ENCODE data around the gene NRG3. TPM values are rescaled to one million over a fixed set of nuclear protein-coding genes. Genes with fewer than 3 reads are reported as not detected.

Gene NRG3
- total RNA-seq, 1 donor from 2014 or later, result not detected

- no peak for FAIRE-seq
- Histone ChIP-seq H3K36me3 (ENCODE audit: control insufficient read depth, insufficient read depth, low read length) (no peaks in the 10 kb centered on the region), H3K27me3 (ENCODE audit: control insufficient read depth, insufficient read depth, low read length) (no peaks in the 10 kb centered on the region)
Observed at GRCh38 chr10:82294874-82295378, 419.9 kb downstream of the NRG3 start.

DNA sequence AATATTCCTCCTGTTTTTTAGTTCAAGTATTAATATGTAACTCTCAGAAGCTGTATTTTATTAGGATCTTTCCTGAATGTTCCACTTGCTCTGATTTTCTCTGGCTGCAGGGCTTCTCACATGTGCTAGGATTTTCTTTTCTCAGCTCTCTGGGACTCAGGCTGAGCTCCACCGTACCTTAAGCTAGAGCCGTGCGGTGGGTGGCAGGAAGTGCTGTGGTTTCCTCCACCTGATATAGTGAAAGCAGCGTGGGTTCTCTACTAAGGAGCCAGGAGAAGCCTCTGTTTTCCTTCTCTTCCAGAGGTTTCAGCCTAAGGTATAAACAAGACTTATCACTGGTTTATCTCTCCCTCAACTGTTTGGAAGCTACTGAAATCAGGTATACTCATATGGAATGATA is 433.6 kb downstream of the NRG3 start:
- TF ChIP-seq, protein P1, sequence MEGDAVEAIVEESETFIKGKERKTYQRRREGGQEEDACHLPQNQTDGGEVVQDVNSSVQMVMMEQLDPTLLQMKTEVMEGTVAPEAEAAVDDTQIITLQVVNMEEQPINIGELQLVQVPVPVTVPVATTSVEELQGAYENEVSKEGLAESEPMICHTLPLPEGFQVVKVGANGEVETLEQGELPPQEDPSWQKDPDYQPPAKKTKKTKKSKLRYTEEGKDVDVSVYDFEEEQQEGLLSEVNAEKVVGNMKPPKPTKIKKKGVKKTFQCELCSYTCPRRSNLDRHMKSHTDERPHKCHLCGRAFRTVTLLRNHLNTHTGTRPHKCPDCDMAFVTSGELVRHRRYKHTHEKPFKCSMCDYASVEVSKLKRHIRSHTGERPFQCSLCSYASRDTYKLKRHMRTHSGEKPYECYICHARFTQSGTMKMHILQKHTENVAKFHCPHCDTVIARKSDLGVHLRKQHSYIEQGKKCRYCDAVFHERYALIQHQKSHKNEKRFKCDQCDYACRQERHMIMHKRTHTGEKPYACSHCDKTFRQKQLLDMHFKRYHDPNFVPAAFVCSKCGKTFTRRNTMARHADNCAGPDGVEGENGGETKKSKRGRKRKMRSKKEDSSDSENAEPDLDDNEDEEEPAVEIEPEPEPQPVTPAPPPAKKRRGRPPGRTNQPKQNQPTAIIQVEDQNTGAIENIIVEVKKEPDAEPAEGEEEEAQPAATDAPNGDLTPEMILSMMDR (IDR thresholded peaks at IDR 0.05; ENCODE audit: insufficient read depth, low read length, severe bottlenecking), result no peak
- FAIRE-seq, result no peak
- no peak for DNase-seq (ENCODE audit: low read depth)
- Histone ChIP-seq H3K27me3 (ENCODE audit: control insufficient read depth, insufficient read depth, low read length) (no peaks in the 10 kb centered on the region), H3K4me3 (ENCODE audit: low read depth, low read length) (no peak overlapping the region), H3K36me3 (ENCODE audit: control insufficient read depth, insufficient read depth, low read length) (no peaks in the 10 kb centered on the region)

More at GRCh38 chr10:82294874-82295378, 419.9 kb downstream of the NRG3 start:
- no peak overlapping the region for H3K4me3 ChIP-seq (ENCODE audit: low read depth, low read length)
- no peak for DNase-seq (ENCODE audit: low read depth)
- TF ChIP-seq, protein P1 (IDR thresholded peaks at IDR 0.05; ENCODE audit: insufficient read depth, low read length, severe bottlenecking), result no peak

- H3K27me3 ChIP-seq (ENCODE audit: control insufficient read depth, insufficient read depth, low read length), result no peaks in the 10 kb centered on the region
- DNase-seq (ENCODE audit: low read depth), result no peak
- TF ChIP-seq, protein P1 (IDR thresholded peaks at IDR 0.05; ENCODE audit: insufficient read depth, low read length, severe bottlenecking), result no peak
- no peak overlapping the region for H3K4me3 ChIP-seq (ENCODE audit: low read depth, low read length)
- H3K36me3 ChIP-seq (ENCODE audit: control insufficient read depth, insufficient read depth, low read length), result no peaks in the 10 kb centered on the region
- FAIRE-seq, result no peak
Observed at GRCh38 chr10:82310839-82311238, 435.8 kb downstream of the NRG3 start.

- Histone ChIP-seq H3K4me3 (ENCODE audit: low read depth, low read length) (no peak overlapping the region), H3K36me3 (ENCODE audit: control insufficient read depth, insufficient read depth, low read length) (no peaks in the 10 kb centered on the region), H3K27me3 (ENCODE audit: control insufficient read depth, insufficient read depth, low read length) (no peaks in the 10 kb centered on the region)
- TF ChIP-seq, protein P1 (IDR thresholded peaks at IDR 0.05; ENCODE audit: insufficient read depth, low read length, severe bottlenecking), result no peak
- DNase-seq (ENCODE audit: low read depth) (no peak), FAIRE-seq (no peak)
Observed at GRCh38 chr10:82313401-82313800, 438.4 kb downstream of the NRG3 start.

DNA sequence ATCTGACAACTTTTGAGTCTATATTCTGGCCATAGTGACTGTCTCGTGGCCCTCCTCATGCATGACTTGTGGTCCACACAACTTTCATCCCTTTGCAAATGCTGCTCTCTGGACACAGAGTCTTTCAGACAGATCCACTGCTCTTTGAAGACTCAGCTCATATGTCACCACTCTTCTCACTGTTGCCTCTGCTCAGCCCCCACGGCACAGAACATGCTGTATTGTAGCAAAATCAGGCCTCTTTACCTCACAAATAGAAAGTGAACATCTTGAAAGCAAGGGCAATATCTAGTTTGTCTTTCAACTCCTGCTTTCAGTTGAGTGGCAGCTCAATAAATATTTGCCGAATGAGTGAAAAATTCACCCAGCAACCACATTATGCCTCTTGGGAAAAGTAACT is 443.5 kb downstream of the NRG3 start:
- TF ChIP-seq, protein P1 (IDR thresholded peaks at IDR 0.05; ENCODE audit: insufficient read depth, low read length, severe bottlenecking), result no peak
- Histone ChIP-seq H3K27me3 (ENCODE audit: control insufficient read depth, insufficient read depth, low read length) (no peaks in the 10 kb centered on the region), H3K36me3 (ENCODE audit: control insufficient read depth, insufficient read depth, low read length) (no peaks in the 10 kb centered on the region), H3K4me3 (ENCODE audit: low read depth, low read length) (no peak overlapping the region)
- no peak for FAIRE-seq
- DNase-seq (ENCODE audit: low read depth), result no peak

- TF ChIP-seq, protein P1 (IDR thresholded peaks at IDR 0.05; ENCODE audit: insufficient read depth, low read length, severe bottlenecking), result no peak
- H3K4me3 ChIP-seq (ENCODE audit: low read depth, low read length), result no peak overlapping the region
- H3K36me3 ChIP-seq (ENCODE audit: control insufficient read depth, insufficient read depth, low read length), result no peaks in the 10 kb centered on the region
- FAIRE-seq (no peak), DNase-seq (ENCODE audit: low read depth) (no peak)
- H3K27me3 ChIP-seq (ENCODE audit: control insufficient read depth, insufficient read depth, low read length), result no peaks in the 10 kb centered on the region
Observed at GRCh38 chr10:82319074-82319473, 444.1 kb downstream of the NRG3 start.
